Upper lobe of left lung (tissue), 4 donors: ENCODE results near the gene KCNJ13.

ENCODE experiments used
- CTCF ChIP-seq, 6 experiments: fragments of 450-650 bp in 4 of 6; fragments of 200-600 bp in 2 of 6; sonication (generic) in 2 of 6; IDR thresholded peaks; one replicate each; pipeline ENCODE4 v1.5.1; 2016 to 2019; ENCODE audit warnings: antibody characterized with exemption in 6 of 6
- POLR2A ChIP-seq, 4 donors: fragments of 450-650 bp; IDR thresholded peaks; one replicate each; pipeline ENCODE4 v1.5.1; 2016 to 2017; ENCODE audit warnings: antibody characterized with exemption in 4 of 4, mild to moderate bottlenecking in 2 of 4

- TF ChIP-seq CTCF (IDR thresholded peaks at IDR 0.05) (no peak), POLR2A (IDR thresholded peaks at IDR 0.05) (no peak)
Measured at GRCh38 chr2:232815569-232815968, 39.2 kb upstream of the KCNJ13 start.
